Measurements from ENCODE around the gene IKBKG.
"Not testable (repeated sequence)": the region's sequence is repeated elsewhere in the genome, so short reads cannot be mapped to it uniquely, and the experiment has no call there.

IKBKG gene

GRCh38 chrX:154547245-154548027 lies at the start of gene IKBKG:
Gene IKBKG (plus strand): TSS chrX:154547620. CDS start chrX:154552003, 4,383 bp downstream.
- peak; percentile 59 for DNase-seq

GRCh38 chrX:154501423-154501822 lies 46.0 kb upstream of the IKBKG start:
- DNase-seq: not testable (repeated sequence)

- no peak for DNase-seq
Measured at GRCh38 chrX:154502098-154502497, 45.3 kb upstream of the IKBKG start.

DNA sequence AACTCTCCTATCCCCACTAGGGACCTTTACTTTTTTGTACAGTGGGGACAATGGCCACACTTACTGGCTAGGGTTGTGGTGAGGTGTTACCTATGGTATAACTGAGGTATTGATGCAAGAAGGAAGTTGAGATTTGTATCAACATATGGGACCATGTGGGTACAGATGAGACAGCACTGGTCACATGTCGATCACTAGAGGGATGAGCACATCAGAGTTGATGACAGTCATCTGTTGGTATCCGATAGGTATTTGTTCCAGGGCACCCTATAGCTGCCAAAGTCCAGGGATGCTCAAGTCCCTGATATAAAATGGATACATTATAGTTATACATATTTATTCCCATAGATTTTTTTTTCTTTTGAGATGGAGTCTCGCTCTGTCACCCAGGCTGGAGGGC lies 44.4 kb upstream of the IKBKG start:
- no peak for DNase-seq

DNA sequence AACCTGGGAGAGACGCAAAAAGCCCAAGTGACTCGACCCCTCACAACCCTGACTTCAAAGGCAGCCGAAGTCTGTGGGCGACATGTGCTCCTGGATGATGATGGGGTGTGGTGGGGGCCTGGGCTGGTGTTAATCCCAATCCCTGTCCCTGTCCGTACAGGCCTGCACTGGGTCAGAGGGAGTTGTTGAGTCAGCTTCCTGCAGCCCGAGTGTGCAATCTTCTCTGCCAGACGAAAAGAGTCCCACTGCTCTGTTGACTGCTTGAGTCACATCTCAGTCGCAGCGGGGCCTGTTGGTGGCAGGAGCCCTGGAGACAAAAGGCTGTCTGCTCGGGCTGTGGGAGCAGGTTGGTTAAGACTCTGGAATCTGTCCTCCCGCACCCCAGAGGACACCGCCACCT lies 41.7 kb upstream of the IKBKG start:
- DNase-seq: no peak

DNA sequence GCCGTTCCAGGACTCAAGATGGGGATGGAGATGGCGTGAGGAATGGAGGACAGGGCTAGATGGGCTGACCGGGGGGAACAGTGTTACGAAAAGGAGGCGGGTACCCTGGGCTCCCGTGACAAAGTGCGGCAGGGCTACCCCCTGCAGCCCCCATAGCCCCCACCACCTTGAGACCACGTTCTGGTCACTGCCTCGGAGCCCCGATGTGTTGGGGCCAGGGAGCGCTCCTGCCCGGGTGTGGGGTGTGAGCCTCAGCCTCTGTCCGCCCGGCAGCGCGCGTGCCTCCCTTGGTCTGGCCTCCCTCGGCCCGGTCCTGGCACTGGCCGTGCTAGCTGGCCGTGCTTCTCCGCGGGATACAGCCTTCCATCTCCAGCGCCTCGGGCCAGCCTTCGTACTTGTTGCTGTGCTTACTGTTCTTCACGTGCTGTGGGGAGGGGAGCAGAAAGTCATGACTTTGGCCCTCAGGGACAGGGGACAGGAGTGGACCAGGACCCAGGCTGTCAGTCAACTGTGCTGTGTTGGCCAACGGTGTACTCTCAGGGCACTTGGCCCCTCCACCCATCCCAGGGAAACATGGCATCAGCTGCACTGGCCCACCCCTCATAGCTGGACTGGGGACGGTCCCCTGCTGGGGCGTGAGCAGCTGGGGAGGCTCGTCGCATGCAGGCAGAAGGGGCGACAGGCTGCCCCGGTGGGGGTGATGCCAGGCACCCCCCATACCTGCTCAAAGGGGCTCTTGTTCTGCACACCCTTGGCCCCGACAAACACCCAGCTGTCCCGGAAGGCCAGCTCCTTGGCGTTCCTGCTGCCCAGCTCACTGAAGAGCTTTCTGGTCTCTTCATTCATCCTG lies 40.7 kb upstream of the IKBKG start:
- DNase-seq: no peak

DNA sequence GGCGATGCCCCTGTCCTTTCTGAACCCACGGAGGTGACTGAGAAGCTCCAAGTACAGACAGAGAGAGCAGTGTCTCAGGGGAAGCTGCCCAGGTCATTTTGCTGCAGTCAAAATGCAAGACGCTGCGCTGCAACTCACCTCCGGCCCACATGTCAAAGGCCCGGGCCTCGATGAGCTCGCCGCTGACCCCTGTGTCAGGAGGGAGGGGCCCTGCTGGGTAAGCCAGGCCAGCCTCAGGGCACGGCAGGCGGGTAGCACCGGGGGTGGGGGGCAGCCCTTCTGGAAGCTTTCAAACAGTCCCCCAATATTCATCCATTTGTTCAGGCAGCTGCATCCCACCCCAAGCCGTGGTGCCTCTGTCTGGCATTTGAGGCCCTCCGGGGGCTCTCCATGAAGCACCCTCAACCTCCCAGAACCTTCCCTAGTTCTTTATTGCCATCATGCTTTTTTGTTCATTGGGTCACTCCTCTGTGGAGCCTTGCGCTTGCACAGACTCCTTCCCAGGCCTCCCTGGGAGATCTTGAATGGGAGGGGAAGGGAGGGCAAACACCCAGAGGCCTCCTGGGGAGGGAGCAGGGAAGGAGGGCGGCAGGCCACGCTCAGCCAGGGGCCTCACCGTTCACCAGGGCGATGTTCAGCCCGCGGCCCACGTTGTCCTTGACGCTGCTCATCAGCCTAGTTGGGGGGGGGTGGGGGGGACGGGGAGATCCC lies 39.6 kb upstream of the IKBKG start:
- DNase-seq: no peak

- DNase-seq: no peak
Measured at GRCh38 chrX:154508384-154508745, 39.1 kb upstream of the IKBKG start.

DNA sequence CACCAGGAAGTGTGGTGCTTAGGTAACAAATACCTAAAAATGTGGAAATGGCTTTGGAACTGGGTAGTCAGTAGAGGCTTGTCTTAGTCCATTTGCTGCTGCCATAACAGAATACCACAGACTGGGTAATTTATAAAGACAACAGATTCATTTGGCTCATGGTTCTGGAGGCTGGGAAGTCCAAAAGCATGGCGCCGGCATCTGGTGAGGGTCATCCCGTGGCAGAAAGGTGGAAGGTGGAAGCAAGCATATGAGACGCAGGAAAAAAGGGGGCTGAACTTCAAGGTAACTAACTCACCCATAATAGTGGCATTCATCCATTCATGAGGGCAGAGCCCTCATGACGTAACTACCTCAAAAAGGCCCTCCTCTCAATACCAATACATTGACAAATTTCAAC lies 38.0 kb upstream of the IKBKG start:
- DNase-seq: no peak

GRCh38 chrX:154511761-154512160 lies 35.7 kb upstream of the IKBKG start:
- DNase-seq: no peak

DNA sequence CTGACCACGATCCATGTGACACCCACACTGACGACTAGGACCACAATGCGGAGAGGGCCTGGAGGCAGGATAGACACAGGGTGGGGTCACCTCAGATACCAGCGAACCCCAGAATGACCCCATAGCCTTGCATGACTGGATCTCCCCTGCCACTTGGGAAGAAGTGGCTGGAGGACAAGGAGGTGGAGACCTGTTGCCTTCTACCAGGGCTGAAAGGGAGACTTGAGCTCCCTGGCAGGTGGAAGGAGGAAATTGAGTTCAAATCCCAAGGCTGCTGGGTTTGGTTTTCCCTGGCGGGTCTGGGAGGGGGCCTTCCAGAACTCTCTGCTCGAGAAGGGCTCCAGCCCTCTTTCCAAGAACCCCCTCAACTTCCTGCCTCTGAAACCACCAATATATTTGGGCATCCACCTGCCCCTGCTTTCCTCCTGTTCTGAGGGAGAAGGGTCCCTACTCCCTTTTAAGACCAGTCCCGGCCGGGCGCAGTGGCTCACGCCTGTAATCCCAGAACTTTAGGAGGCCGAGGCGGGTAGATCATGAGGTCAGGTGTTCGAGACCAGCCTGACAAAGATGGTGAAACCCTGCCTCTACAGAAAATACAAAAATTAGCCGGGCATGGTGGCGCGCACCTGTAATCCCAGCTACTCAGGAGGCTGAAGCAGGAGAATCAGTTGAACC lies 34.4 kb upstream of the IKBKG start:
- no peak for DNase-seq

- no peak for DNase-seq
Measured at GRCh38 chrX:154513716-154514115, 33.7 kb upstream of the IKBKG start.

GRCh38 chrX:154515090-154515965 lies 32.1 kb upstream of the IKBKG start:
- no peak for DNase-seq

- DNase-seq: peak; percentile 72
Measured at GRCh38 chrX:154515966-154516655, 31.3 kb upstream of the IKBKG start, which contains the start of gene FAM3A. Gene FAM3A (minus strand): TSS chrX:154516232. CDS start chrX:154515772, 460 bp downstream.

- DNase-seq: no peak
Measured at GRCh38 chrX:154516656-154517100, 30.7 kb upstream of the IKBKG start.

DNA sequence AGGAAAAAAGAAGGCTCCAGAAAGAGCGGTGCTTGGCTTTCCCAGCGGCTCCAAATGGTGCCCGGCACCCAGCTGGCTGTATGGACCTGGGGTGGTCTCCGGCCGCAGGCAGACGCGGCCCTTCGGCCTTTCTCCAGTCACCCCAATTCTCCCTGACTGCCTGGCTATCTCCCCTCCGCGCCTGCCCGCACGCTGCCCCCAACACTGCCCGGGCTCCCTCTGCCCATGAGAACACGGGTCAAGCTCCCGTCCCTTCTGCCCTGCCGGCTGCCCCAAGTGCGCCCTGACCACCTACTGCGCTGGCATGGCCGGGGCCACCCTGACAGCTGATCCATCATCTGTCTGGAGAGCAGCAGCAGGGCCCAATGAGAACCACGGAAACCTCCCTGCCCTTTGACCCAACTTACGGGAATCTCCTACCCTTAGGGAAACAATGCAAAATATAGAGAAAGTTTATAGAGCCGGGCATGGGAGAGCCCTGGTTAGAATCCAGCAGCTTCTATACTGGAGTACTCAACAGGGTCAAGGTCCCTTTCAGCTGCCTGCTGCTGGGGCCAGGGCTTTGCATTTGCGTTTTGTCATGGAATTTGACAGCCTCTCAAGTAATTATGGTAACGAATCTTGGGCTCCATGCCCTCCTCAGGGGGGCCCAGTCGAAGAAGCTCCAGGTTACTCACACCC lies 30.2 kb upstream of the IKBKG start:
- DNase-seq: no peak

DNA sequence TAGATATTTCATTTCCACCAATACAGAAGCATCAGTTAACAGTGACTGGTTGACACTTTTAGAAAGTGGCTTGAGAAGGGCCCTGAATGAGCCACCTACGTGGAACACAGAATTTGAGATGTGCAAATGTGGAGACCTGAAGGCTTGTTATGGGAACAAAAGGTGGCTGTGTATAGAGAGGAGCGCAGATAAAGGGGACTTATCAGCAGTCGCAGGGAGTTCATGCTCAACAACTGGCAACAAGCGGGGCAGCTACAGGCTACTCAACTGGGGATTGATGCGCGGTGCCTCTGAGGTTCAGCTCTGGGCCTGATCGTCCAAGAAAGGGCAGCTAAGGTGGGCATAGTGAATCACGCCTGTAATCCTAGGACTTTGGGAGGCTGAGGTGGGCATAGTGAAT lies 28.0 kb upstream of the IKBKG start:
- no peak for DNase-seq

- DNase-seq: no peak
Measured at GRCh38 chrX:154525606-154526490, 21.6 kb upstream of the IKBKG start.

DNA sequence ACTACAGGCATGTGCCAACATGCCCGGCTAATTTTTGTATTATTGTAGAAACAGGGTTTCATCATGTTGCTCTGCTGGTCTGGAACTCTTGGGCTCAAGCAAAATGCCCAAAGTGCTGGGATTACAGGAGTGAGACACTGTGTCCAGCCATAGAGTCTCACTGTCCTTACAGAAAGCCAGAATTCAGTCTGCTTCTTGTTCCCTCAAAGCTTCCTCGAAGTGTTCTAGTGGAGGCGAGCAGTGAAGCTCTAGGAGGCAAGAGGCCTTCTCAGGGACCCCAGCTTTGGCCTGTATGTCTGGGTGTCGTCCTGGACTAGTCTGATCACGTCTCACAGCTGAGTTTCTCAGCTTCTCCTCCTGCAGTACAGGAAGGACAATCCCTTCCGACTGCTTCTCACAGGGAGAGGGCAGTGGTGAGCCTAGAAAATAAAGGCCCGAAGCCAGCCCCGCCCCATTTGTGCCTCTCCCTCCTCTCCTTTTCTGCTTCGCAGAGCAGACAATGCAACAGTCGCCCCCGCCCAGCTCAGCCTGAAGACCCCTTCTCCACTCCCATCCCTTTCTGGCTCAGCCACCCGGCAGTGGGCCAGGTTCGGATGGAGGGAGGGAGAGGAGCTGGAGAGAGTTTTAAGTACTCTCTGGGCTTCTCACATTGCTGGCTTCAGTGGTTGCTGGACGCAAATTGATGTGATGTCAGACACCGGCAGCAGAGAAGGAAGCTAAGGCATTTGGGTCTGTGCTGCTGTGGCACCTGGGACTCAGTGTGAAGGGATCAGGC lies 20.3 kb upstream of the IKBKG start:
- DNase-seq: peak; percentile 55
